HCT116 (cell line): ENCODE measurements around the gene GGTLC2. TPM values are rescaled to one million over a fixed set of nuclear protein-coding genes. Genes with fewer than 3 reads are reported as not detected.

ENCODE experiments used
- ATAC-seq: fragments of 200-7000 bp; cut with Tn5 transposase; 2 replicates; pipeline ENCODE4 v1.9.1; 2020; ENCODE audit warnings: mild to moderate bottlenecking, moderate library complexity
- BruUV-seq: library from RNA; stranded (reverse); fragments of 400-500 nt; replicated peaks from 2 replicates; lab custom pipeline; 2021; lab: Mats Ljungman, UMichigan
- CTCF ChIA-PET: fragments of 300-600 bp; sonication (Branson Sonifier 250); formaldehyde crosslinking; loops from one replicate; lab custom pipeline; 2021; ENCODE audit warnings: antibody characterized with exemption; lab: Charles Lee
- POLR2A ChIA-PET: fragments of 300-600, 350-600 bp; sonication (Branson Sonifier 250); formaldehyde crosslinking; loops from one replicate; lab custom pipeline; 2021; ENCODE audit warnings: antibody characterized with exemption; lab: Charles Lee
- RAD21 ChIA-PET, 2 experiments: fragments of 300-600 bp; sonication (Branson Sonifier 250); formaldehyde crosslinking; loops; one replicate each; lab custom pipeline; 2023; ENCODE audit warnings: low total read pairs in 2 of 2; ENCODE audit not compliant: uncharacterized antibody in 2 of 2, unreplicated experiment in 2 of 2, low non-redundant PET in 1 of 2; lab: Charles Lee
- DNase-seq: peaks from one replicate; pipeline ENCODE4 v3.0.0-alpha.2; 2010; ENCODE audit warnings: low read depth, low spot score
- H2AFZ ChIP-seq: fragments of 200-600 bp; shearing (Covaris generic), sonication (generic); 2 replicates; pipeline ENCODE4 v1.6.1; 2017; ENCODE audit warnings: low read depth, mixed run types, mixed read lengths, antibody characterized with exemption, low read length; ENCODE audit not compliant: poor library complexity, severe bottlenecking
- H3K27ac ChIP-seq: 2 replicates; pipeline ENCODE4 v1.5.1; 2012; ENCODE audit warnings: low read depth, low read length
- H3K27me3 ChIP-seq: fragments of 200-600 bp; sonication (generic); 2 replicates; pipeline ENCODE4 v1.6.1; 2016; ENCODE audit warnings: mixed run types, low read length, mixed read lengths; ENCODE audit not compliant: insufficient read depth
- H3K36me3 ChIP-seq, 2 experiments: fragments of 200-500 bp in 1 of 2; fragments of 200-600 bp in 1 of 2; sonication (Bioruptor generic) in 1 of 2; sonication (generic) in 1 of 2; 2 replicates each; pipeline versions ENCODE4 v1.5.1 to v1.6.1; 2014 to 2016; ENCODE audit warnings: low read length in 2 of 2, inconsistent platforms in 1 of 2, mixed read lengths in 1 of 2, mixed run types in 1 of 2; ENCODE audit not compliant: insufficient read depth in 2 of 2, control insufficient read depth in 1 of 2
- H3K4me1 ChIP-seq, 2 experiments: fragments of 200-600 bp in 1 of 2; sonication (generic) in 1 of 2; 2 replicates each; pipeline versions ENCODE4 v1.5.1 to v1.6.1; 2012 to 2017; ENCODE audit warnings: low read length in 2 of 2, inconsistent platforms in 1 of 2, mild to moderate bottlenecking in 1 of 2, mixed read lengths in 1 of 2, mixed run types in 1 of 2, moderate library complexity in 1 of 2; ENCODE audit not compliant: insufficient read depth in 2 of 2, control insufficient read depth in 1 of 2
- H3K4me2 ChIP-seq: fragments of 200-600 bp; sonication (generic); 2 replicates; pipeline ENCODE4 v1.6.1; 2017; ENCODE audit warnings: mixed run types, low read length, mixed read lengths
- H3K4me3 ChIP-seq, 2 experiments: fragments of 200-600 bp in 1 of 2; sonication (generic) in 1 of 2; replicated peaks in 1 of 2; 2 replicates each; pipeline ENCODE4 v1.5.1; 2011 to 2016; ENCODE audit warnings: low read length in 2 of 2, control low read depth in 1 of 2, low read depth in 1 of 2, mild to moderate bottlenecking in 1 of 2, mixed read lengths in 1 of 2, mixed run types in 1 of 2
- H3K79me2 ChIP-seq: fragments of 200-600 bp; sonication (generic); 2 replicates; pipeline ENCODE4 v1.6.1; 2017; ENCODE audit warnings: mild to moderate bottlenecking, mixed run types, low read length, moderate library complexity, mixed read lengths; ENCODE audit not compliant: insufficient read depth
- H3K9ac ChIP-seq: fragments of 200-600 bp; sonication (generic); 2 replicates; pipeline ENCODE4 v1.6.1; 2016; ENCODE audit warnings: low read length, mixed read lengths
- H3K9me2 ChIP-seq: fragments of 200-600 bp; sonication (generic), shearing (Covaris generic); 2 replicates; pipeline ENCODE4 v1.6.1; 2017; ENCODE audit warnings: mixed run types, mild to moderate bottlenecking, moderate library complexity; ENCODE audit not compliant: insufficient read depth
- H3K9me3 ChIP-seq, 2 experiments: fragments of 200-500 bp in 1 of 2; fragments of 200-600 bp in 1 of 2; sonication (Bioruptor generic) in 1 of 2; sonication (generic) in 1 of 2; 2 replicates each; pipeline ENCODE4 v1.6.1; 2014 to 2017; ENCODE audit warnings: low read length in 2 of 2, mixed read lengths in 2 of 2, inconsistent platforms in 1 of 2, low read depth in 1 of 2, mild to moderate bottlenecking in 1 of 2, mixed run types in 1 of 2, moderate library complexity in 1 of 2; ENCODE audit not compliant: control insufficient read depth in 1 of 2, insufficient read depth in 1 of 2
- H4K20me1 ChIP-seq: fragments of 200-600 bp; sonication (generic), shearing (Covaris generic); 2 replicates; pipeline ENCODE4 v1.6.1; 2017; ENCODE audit warnings: mixed run types, mild to moderate bottlenecking, moderate library complexity; ENCODE audit not compliant: insufficient read depth
- ATF3 ChIP-seq: IDR thresholded peaks from 2 replicates; pipeline ENCODE4 v1.6.1; 2012
- CBX3 ChIP-seq: IDR thresholded peaks from 2 replicates; pipeline ENCODE4 v1.6.1; 2012; ENCODE audit warnings: low read depth
- CTCF ChIP-seq, 3 experiments: fragments of 200-600 bp in 1 of 3; sonication (generic) in 1 of 3; IDR thresholded peaks in 2 of 3; conservative IDR thresholded peaks in 1 of 3; 2 replicates each; pipeline ENCODE4 v1.5.1; 2012 to 2017; ENCODE audit warnings: low read depth in 2 of 3, low read length in 2 of 3, antibody characterized with exemption in 1 of 3, borderline replicate concordance in 1 of 3, control low read depth in 1 of 3, mild to moderate bottlenecking in 1 of 3, mixed read lengths in 1 of 3, mixed run types in 1 of 3, moderate library complexity in 1 of 3; ENCODE audit not compliant: insufficient read depth in 1 of 3
- ELF1 ChIP-seq: IDR thresholded peaks from 2 replicates; pipeline ENCODE4 v1.6.1; 2012; ENCODE audit warnings: low read depth, borderline replicate concordance
- EZH2 ChIP-seq: fragments of 200-600 bp; sonication (generic); IDR thresholded peaks from 2 replicates; pipeline ENCODE4 v1.6.1; 2017; ENCODE audit warnings: antibody characterized with exemption, mixed run types
- EZH2phosphoT487 ChIP-seq: fragments of 200-600 bp; IDR thresholded peaks from 2 replicates; pipeline ENCODE4 v1.6.1; 2018; ENCODE audit warnings: antibody characterized with exemption, borderline replicate concordance
- FOSL1 ChIP-seq: IDR thresholded peaks from 2 replicates; pipeline ENCODE4 v1.6.1; 2012; ENCODE audit warnings: low read depth
- MAX ChIP-seq: IDR thresholded peaks from 2 replicates; pipeline ENCODE4 v1.6.1; 2012
- POLR2AphosphoS5 ChIP-seq: IDR thresholded peaks from 2 replicates; pipeline ENCODE4 v1.6.1; 2011; ENCODE audit warnings: mild to moderate bottlenecking, low read depth, low read length, moderate library complexity
- SIN3A ChIP-seq: IDR thresholded peaks from 2 replicates; pipeline ENCODE4 v1.6.1; 2012; ENCODE audit warnings: low read depth
- SP1 ChIP-seq: IDR thresholded peaks from 2 replicates; pipeline ENCODE4 v1.6.1; 2012; ENCODE audit warnings: low read depth
- SRF ChIP-seq: IDR thresholded peaks from 2 replicates; pipeline ENCODE4 v1.6.1; 2012; ENCODE audit warnings: low read depth
- TCF7L2 ChIP-seq: IDR thresholded peaks from 2 replicates; pipeline ENCODE4 v1.7.0; 2011; ENCODE audit warnings: borderline replicate concordance, inconsistent platforms; ENCODE audit not compliant: insufficient read depth, insufficient read length; ENCODE audit errors: extremely low read depth
- YY1 ChIP-seq: IDR thresholded peaks from 2 replicates; pipeline ENCODE4 v1.6.1; 2011; ENCODE audit warnings: low read length, low read depth, moderate library complexity, mild to moderate bottlenecking; ENCODE audit not compliant: insufficient replicate concordance; ENCODE audit errors: extremely low read depth
- ZFX ChIP-seq: fragments of 450-650 bp; IDR thresholded peaks from 2 replicates; pipeline ENCODE4 v1.6.1; 2017
- intact Hi-C: fragments of 100-400 bp; cut with micrococcal nuclease; formaldehyde crosslinking; loops from 2 replicates; pipeline ENCODE4 v1.10.0; 2022
- total RNA-seq: library from RNA; stranded (reverse); gene quantifications from one replicate; pipeline ENCODE4 v1.2.1, GENCODE V29; 2021; ENCODE audit not compliant: unreplicated experiment

Gene GGTLC2
- total RNA-seq, 1 experiment from 2014 or later, result not detected

- DNase-seq (no peak), ATAC-seq (no peak)
- Histone ChIP-seq H3K79me2 (no peaks in the 10 kb centered on the region), H3K27ac (no peak overlapping the region), H3K4me1 (no peaks in the 10 kb centered on the region), H3K36me3 (no peaks in the 10 kb centered on the region), H3K4me3 (no peak overlapping the region), H3K9ac (no peak overlapping the region), H3K27me3 (no peaks in the 10 kb centered on the region), H2AFZ (no peak overlapping the region), H3K9me3 (peaks cover 0 to 8% of the 10 kb centered on the region in 2 experiments; a peak in 1 of 4 replicates), H3K9me2 (no peaks in the 10 kb centered on the region), H4K20me1 (no peaks in the 10 kb centered on the region)
- ChIA-PET POLR2A (no interaction called here), CTCF (interaction anchor here (1.2 to 2.4 kb wide), 4 partner anchors 25 to 101 kb away, joined by 3 to 14 read pairs (median 12); no protein-coding TSS in a partner anchor), RAD21 (no interaction called here)
- intact Hi-C loops, result no loop called here
- no TSS peak for BruUV-seq
- no peak for TF ChIP-seq MAX
- no peak for TF ChIP-seq ELF1
- no peak for TF ChIP-seq ATF3
- TF ChIP-seq POLR2AphosphoS5, result no peak
- TF ChIP-seq TCF7L2, result no peak
- TF ChIP-seq, all 23 proteins: peak for 0
- H3K4me2 ChIP-seq, result no peak overlapping the region
Measured at GRCh38 chr22:22667966-22668880, 23.8 kb downstream of the GGTLC2 start.

GRCh38 chr22:22669093-22669492, 24.7 kb downstream of the GGTLC2 start:
- RAD21 ChIA-PET, result no interaction called here
- Histone ChIP-seq H3K4me2 (no peak overlapping the region), H4K20me1 (no peaks in the 10 kb centered on the region), H3K9me3 (peaks cover 0 to 8% of the 10 kb centered on the region in 2 experiments; a peak in 1 of 4 replicates), H3K4me1 (no peaks in the 10 kb centered on the region), H3K4me3 (no peak overlapping the region), H3K27me3 (no peaks in the 10 kb centered on the region), H3K9me2 (no peaks in the 10 kb centered on the region), H3K27ac (no peak overlapping the region), H2AFZ (no peak overlapping the region), H3K9ac (no peak overlapping the region), H3K36me3 (no peaks in the 10 kb centered on the region), H3K79me2 (no peaks in the 10 kb centered on the region)
- no peak for ATAC-seq
- intact Hi-C loops, result no loop called here
- DNase-seq, result no peak
- CTCF ChIA-PET, result no interaction called here
- POLR2A ChIA-PET, result no interaction called here
- BruUV-seq, result no TSS peak
- TF ChIP-seq CTCF (IDR thresholded peaks at IDR 0.05 in 2 of 3, conservative IDR thresholded peaks at IDR 0.05 in 1 of 3; ENCODE audit: borderline replicate concordance in 1 of 3, insufficient read depth in 1 of 3, low read depth in 2 of 3, low read length in 2 of 3) (no peak), EZH2 (no peak), SIN3A (no peak), YY1 (no peak), ZFX (no peak), SRF (no peak), ELF1 (no peak), TCF7L2 (no peak), SP1 (no peak), MAX (no peak), ATF3 (no peak), EZH2phosphoT487 (no peak), FOSL1 (no peak), CBX3 (no peak)
